ENCODE measurements around the gene CCDC88C. TPM values are rescaled to one million over a fixed set of nuclear protein-coding genes. Genes with fewer than 3 reads are reported as not detected.

CCDC88C gene
- total and polyA plus RNA-seq, 2 experiments from 2014 or later, result 23.6 to 60.7 TPM

- H3K9me2 ChIP-seq (ENCODE audit: insufficient read depth), result no peaks in the 10 kb centered on the region
- no peak overlapping the region for H3K27ac Mint-ChIP-seq
- no peaks in the 10 kb centered on the region for H3F3A ChIP-seq (replicated peaks; ENCODE audit: low read depth)
- ATAC-seq (no peak), DNase-seq (ENCODE audit: low spot score) (no peak)
- H3K4me1 ChIP-seq (ENCODE audit: insufficient read depth), result no peaks in the 10 kb centered on the region
- no peaks in the 10 kb centered on the region for H3K79me2 ChIP-seq (replicated peaks; ENCODE audit: insufficient read depth)
- H3K4me1 Mint-ChIP-seq, result peaks cover 7% of the 10 kb centered on the region; the same call in 2 of the 3 replicates
- H3K27ac ChIP-seq (ENCODE audit: low read depth), result no peak overlapping the region
- no peak overlapping the region for H3K4me3 ChIP-seq
- no peak overlapping the region for H3K4me2 ChIP-seq
- no peak overlapping the region for H3K4me3 Mint-ChIP-seq
- no peaks in the 10 kb centered on the region for H4K20me1 ChIP-seq (replicated peaks; ENCODE audit: insufficient read depth)
- peaks cover 7% of the 10 kb centered on the region for H3K27me3 Mint-ChIP-seq (ENCODE audit: insufficient read depth, low read depth, poor library complexity)
- H3K36me3 ChIP-seq (ENCODE audit: insufficient read depth), result peaks cover 15% of the 10 kb centered on the region; the same call in 1 of the 2 replicates
- H2AFZ ChIP-seq, result no peak overlapping the region
- no peak for TF ChIP-seq ZNF114 (CRISPR knock-in tag; IDR thresholded peaks at IDR 0.05)
- no peak for TF ChIP-seq NANOG (IDR thresholded peaks at IDR 0.05; ENCODE audit: borderline replicate concordance)
- TF ChIP-seq EZH2 (IDR thresholded peaks at IDR 0.05; ENCODE audit: low read depth, unreplicated experiment), result no peak
- TF ChIP-seq ZNF331 (CRISPR knock-in tag; IDR thresholded peaks at IDR 0.05; ENCODE audit: low read depth), result no peak
- TF ChIP-seq CTCF (conservative IDR thresholded peaks at IDR 0.05; ENCODE audit: low read depth in 2 of 2), result no peak
- no peak for TF ChIP-seq ETS1 (IDR thresholded peaks at IDR 0.05)
- no peak for TF ChIP-seq POLR2AphosphoS5 (IDR thresholded peaks at IDR 0.05; ENCODE audit: low read depth)
- no peak for TF ChIP-seq JUNB (IDR thresholded peaks at IDR 0.05; ENCODE audit: unreplicated experiment)
- TF ChIP-seq EZH2phosphoT487 (IDR thresholded peaks at IDR 0.05; ENCODE audit: unreplicated experiment), result no peak
- TF ChIP-seq REST (IDR thresholded peaks at IDR 0.05; ENCODE audit: unreplicated experiment), result no peak
- TF ChIP-seq CREB1 (CRISPR knock-in tag; IDR thresholded peaks at IDR 0.05; ENCODE audit: low read depth), result no peak
- peaks cover 42% of the 10 kb centered on the region; the same call in 2 of the 3 replicates for H3K36me3 Mint-ChIP-seq (ENCODE audit: low read depth)
- no peaks in the 10 kb centered on the region; the same call in 2 of the 3 replicates for H3K9me3 Mint-ChIP-seq
- H3K27me3 ChIP-seq (ENCODE audit: insufficient read depth), result no peaks in the 10 kb centered on the region
These were observed 36.5 kb upstream of the CCDC88C start for GRCh38 chr14:91454155-91454554.
